ENCODE measurements around the gene CHPT1. TPM values are rescaled to one million over a fixed set of nuclear protein-coding genes. Genes with fewer than 3 reads are reported as not detected.

Gene CHPT1
- total and polyA plus RNA-seq, 2 donors (not counting 3 experiments of a cell fraction or from before 2014, with no cell fraction given): 12.1 to 19.3 TPM

DNA sequence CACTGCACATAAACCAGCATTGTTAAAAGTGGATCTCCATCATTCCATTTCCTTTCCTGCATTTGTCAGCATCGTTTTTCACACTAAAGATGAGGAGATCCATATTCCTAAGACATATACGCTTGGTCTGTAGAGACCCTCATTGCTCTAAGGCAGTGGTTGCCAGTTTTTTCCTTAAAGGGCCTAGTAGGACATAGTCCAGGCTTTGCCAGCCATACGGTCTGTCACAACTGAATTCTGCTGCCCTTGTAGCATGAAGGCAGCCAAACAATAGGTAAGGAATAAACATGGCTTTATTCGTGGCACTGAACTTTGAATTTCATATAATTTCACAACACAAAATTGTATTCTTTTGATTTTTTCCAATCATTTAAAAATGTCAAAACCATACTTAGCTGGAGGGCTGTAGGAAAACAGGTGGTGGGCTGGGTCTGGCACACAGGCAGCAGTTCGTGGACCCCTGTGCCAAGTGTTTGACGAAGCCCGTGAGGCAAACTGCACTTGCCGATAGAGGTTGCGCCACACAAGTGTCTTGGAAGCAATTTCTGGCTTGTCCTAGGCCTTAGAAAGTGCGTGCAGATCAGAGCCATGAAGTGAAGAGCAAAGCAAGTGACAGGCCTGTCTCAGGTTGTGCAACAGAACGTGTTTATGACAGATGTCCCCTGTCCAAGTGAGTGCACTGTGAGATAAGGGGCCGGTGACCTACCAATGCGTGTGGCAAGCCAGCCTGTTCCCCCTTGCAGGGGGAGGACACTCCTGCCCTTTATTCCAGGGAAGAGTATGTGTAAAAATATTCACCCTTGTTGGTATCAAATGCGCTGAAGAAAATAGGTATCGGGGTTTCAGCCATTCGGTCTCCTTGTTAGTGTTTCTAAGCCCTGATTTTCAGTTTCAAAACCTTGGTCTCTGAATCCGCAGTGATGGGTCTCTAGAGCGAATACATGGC is 916 bp upstream of the CHPT1 start:
- DNase-seq (ENCODE audit: low read depth, low spot score): no peak
- Histone ChIP-seq H3K27me3 (ENCODE audit: control insufficient read depth in 2 of 2, insufficient read depth in 2 of 2, low read length in 2 of 2) (no peaks in the 10 kb centered on the region), H3K9ac (replicated peaks; ENCODE audit: extremely low read depth, insufficient read depth, low read length) (peak overlapping the region; percentile 53), H4K20me1 (replicated peaks; ENCODE audit: control insufficient read depth, extremely low read depth, insufficient read depth, low read length) (no peaks in the 10 kb centered on the region), H3K4me2 (ENCODE audit: insufficient read depth, low read length) (peak overlapping the region; percentile 74), H3K9me3 (replicated peaks; ENCODE audit: control insufficient read depth, insufficient read depth, low read length) (no peaks in the 10 kb centered on the region), H2AFZ (ENCODE audit: low read depth, low read length) (peak overlapping the region; percentile 98), H3K9me1 (replicated peaks; ENCODE audit: control insufficient read depth, extremely low read depth, insufficient read depth, low read length) (no peaks in the 10 kb centered on the region), H3K79me2 (ENCODE audit: control insufficient read depth, insufficient read depth, low read length) (peaks cover 19% of the 10 kb centered on the region), H3K4me3 (replicated peaks in 1 of 3; ENCODE audit: insufficient read depth in 1 of 3, low read depth in 1 of 3, low read length in 3 of 3) (peak overlapping the region; percentile 52 to 82 (median 73)), H3K36me3 (ENCODE audit: control insufficient read depth in 2 of 2, extremely low read depth in 1 of 2, insufficient read depth in 2 of 2, low read length in 2 of 2) (no peaks in the 10 kb centered on the region), H3K27ac (ENCODE audit: insufficient read depth, low read depth, low read length) (no peak overlapping the region), H3K4me1 (ENCODE audit: control insufficient read depth, extremely low read depth, insufficient read depth, low read length) (peaks cover 6% of the 10 kb centered on the region)
- ChIA-PET CTCF (interaction anchor here (0.6 kb wide), 1 partner anchor 63 kb away, joined by 3 read pairs; no protein-coding TSS in a partner anchor), POLR2A (no interaction called here)
- FAIRE-seq: peak; percentile 64
- TF ChIP-seq GATA2 (IDR thresholded peaks at IDR 0.05; ENCODE audit: insufficient read depth, insufficient read length, low read depth, low read length) (no peak), MYC (IDR thresholded peaks at IDR 0.05; ENCODE audit: low read depth, low read length) (no peak), FOS (IDR thresholded peaks at IDR 0.05; ENCODE audit: borderline replicate concordance, insufficient read depth, low read length) (no peak), POLR2AphosphoS5 (IDR thresholded peaks at IDR 0.05; ENCODE audit: insufficient read depth, low read depth, low read length) (no peak), POLR2A (IDR thresholded peaks at IDR 0.05; ENCODE audit: low read depth, low read length) (no peak), CTCF (IDR thresholded peaks at IDR 0.05; ENCODE audit: extremely low read depth in 1 of 2, insufficient read depth in 1 of 2, low read depth in 1 of 2, low read length in 2 of 2) (no peak), MAX (IDR thresholded peaks at IDR 0.05; ENCODE audit: insufficient read depth, insufficient read length) (no peak), JUN (IDR thresholded peaks at IDR 0.05; ENCODE audit: borderline replicate concordance, insufficient read depth, insufficient read length, low read depth) (no peak), EZH2 (IDR thresholded peaks at IDR 0.05; ENCODE audit: borderline replicate concordance, low read depth, low read length, severe bottlenecking) (no peak)
- BruUV-seq (replicated peaks): no TSS peak
- intact Hi-C loops (cut with micrococcal nuclease): loop anchor here (1.0 to 10.0 kb wide), 3 partner anchors 134 to 1122 kb away; partner anchors contain the start of genes ARL1, GAS2L3 and GNPTAB
- dilution Hi-C loops (cut with MboI; ENCODE audit: extremely low pct_ligation_motif_present, low sequenced_read_pairs): no loop called here

All from endothelial cell of umbilical vein (primary cell).